Right lobe of liver (tissue), 6 donors: Measurements from ENCODE around the gene TBC1D5. TPM values are rescaled to one million over a fixed set of nuclear protein-coding genes. Genes with fewer than 3 reads are reported as not detected.

Experiments
- ATAC-seq, 4 donors: fragments of 200-7000 bp; cut with Tn5 transposase; one replicate each; pipeline ENCODE4 v1.9.1; 2020; ENCODE audit warnings: mild to moderate bottlenecking in 4 of 4, moderate library complexity in 4 of 4
- DNase-seq, 3 donors: peaks; one replicate each; pipeline ENCODE4 v3.0.0-alpha.2; 2020
- H3K27ac ChIP-seq, 3 donors: fragments of 200-600 bp; one replicate each; pipeline ENCODE4 v1.8.0; 2022
- H3K27me3 ChIP-seq, 2 donors: fragments of 200-600 bp; one replicate each; pipeline ENCODE4 v1.8.0; 2022
- H3K36me3 ChIP-seq, 4 donors: fragments of 200-600 bp; sonication (generic) in 1 of 4; one replicate each; pipeline versions ENCODE4 v1.5.1 to v1.8.0; 2017 to 2022; ENCODE audit warnings: control low read depth in 1 of 4
- H3K4me1 ChIP-seq, 4 donors: fragments of 200-600 bp; sonication (generic) in 1 of 4; one replicate each; pipeline versions ENCODE4 v1.5.1 to v1.8.0; 2017 to 2022; ENCODE audit warnings: control low read depth in 1 of 4
- H3K4me3 ChIP-seq, 3 donors: fragments of 200-600 bp; one replicate each; pipeline ENCODE4 v1.8.0; 2022
- H3K9me3 ChIP-seq, 4 donors: fragments of 200-600 bp; sonication (generic) in 1 of 4; one replicate each; pipeline versions ENCODE4 v1.5.1 to v1.8.0; 2017 to 2022; ENCODE audit warnings: control low read depth in 1 of 4
- CTCF ChIP-seq, 4 donors: fragments of 200-600 bp in 3 of 4; fragments of 450-650 bp in 1 of 4; IDR thresholded peaks; one replicate each; pipeline versions ENCODE4 v1.5.1 to v1.8.0; 2016 to 2022; ENCODE audit warnings: antibody characterized with exemption in 4 of 4, mild to moderate bottlenecking in 2 of 4
- POLR2A ChIP-seq: fragments of 450-650 bp; IDR thresholded peaks from one replicate; pipeline ENCODE4 v1.6.1; 2017; ENCODE audit warnings: antibody characterized with exemption, mild to moderate bottlenecking
- WGBS: methylation state at CpG from one replicate; pipeline ENCODE4 v1.1.6; 2018; ENCODE audit warnings: low coverage, low lambda C conversion rate; ENCODE audit not compliant: insufficient coverage; ENCODE audit errors: missing lambda C conversion rate; 5-methylcytosine and 5-hydroxymethylcytosine counted together
- intact Hi-C, 2 donors: fragments of 100-400 bp; cut with DNase I; formaldehyde crosslinking; loops; one replicate each; pipeline versions ENCODE4 v1.11.2 to v1.14.1; 2022
- total RNA-seq, 6 experiments: library from RNA; depleted of rRNA in 2 of 6; stranded (reverse); fragments of >200 nt in 2 of 6; fragmentation: NEBNext Ultra II Directional in 3 of 6; extraction: Animal tissue kit (Norgen Biotek cat#: 25700) in 3 of 6; gene quantifications; one replicate each; pipeline versions ENCODE4 v1.1.0 to v1.2.4, GENCODE V29; 2016 to 2023
- donor health status: DM: no; HTN: yes; CAD: no.
- donor health status: DM: no; HTN: no; CAD: no.
- donor health status: DM: no; HTN: no; CAD: no.
- donor health status: DM: no; HTN: yes; CAD: no.
- donor health status: DM: no; HTN: yes; CAD: no.

TBC1D5 gene
- total RNA-seq, 6 experiments from 2014 or later = 21.5 to 33.4 (median 27.7) TPM

DNA sequence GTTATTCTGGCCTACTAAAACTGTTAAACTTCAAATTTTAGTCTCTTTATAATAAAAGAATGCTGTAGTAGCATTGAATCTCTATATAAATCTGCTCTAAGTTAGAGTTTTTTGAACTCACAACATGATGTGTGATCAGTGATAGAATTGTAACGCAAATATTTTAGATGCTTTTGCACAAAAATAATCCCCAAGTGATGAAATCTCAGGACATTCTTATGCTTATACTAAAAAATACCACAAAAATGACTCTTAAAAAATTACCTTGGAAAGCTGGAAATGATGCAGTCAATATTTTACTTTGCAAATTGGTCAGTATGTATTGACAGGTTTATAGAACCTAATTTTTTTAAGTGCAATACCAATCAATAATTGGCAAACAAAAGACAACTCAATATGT, 375.3 kb downstream of the TBC1D5 start:
- DNase-seq (no peak), ATAC-seq (no peak)
- no peaks in the 10 kb centered on the region for H3K4me1 ChIP-seq
- 92% methylated on average over 1 of the region's 1 CpG for WGBS
- intact Hi-C loops = no loop called here
- H3K4me3 ChIP-seq = no peak overlapping the region
- H3K9me3 ChIP-seq = no peaks in the 10 kb centered on the region
- H3K27me3 ChIP-seq = no peaks in the 10 kb centered on the region
- TF ChIP-seq CTCF (IDR thresholded peaks at IDR 0.05) (no peak), POLR2A (no peak)
- peaks cover 0 to 11% (median 0%) of the 10 kb centered on the region in 4 donors for H3K36me3 ChIP-seq
- no peak overlapping the region for H3K27ac ChIP-seq

- Histone ChIP-seq H3K9me3 (no peaks in the 10 kb centered on the region), H3K4me1 (no peaks in the 10 kb centered on the region), H3K36me3 (no peaks in the 10 kb centered on the region), H3K4me3 (no peak overlapping the region), H3K27me3 (no peaks in the 10 kb centered on the region), H3K27ac (no peak overlapping the region)
- ATAC-seq (no peak), DNase-seq (no peak)
- TF ChIP-seq POLR2A = no peak
- TF ChIP-seq CTCF (IDR thresholded peaks at IDR 0.05) = no peak
- intact Hi-C loops = no loop called here
- WGBS = 35% methylated on average over 3 of the region's 3 CpGs
These were observed 381.4 kb downstream of the TBC1D5 start for GRCh38 chr3:17360991-17361390.

DNA sequence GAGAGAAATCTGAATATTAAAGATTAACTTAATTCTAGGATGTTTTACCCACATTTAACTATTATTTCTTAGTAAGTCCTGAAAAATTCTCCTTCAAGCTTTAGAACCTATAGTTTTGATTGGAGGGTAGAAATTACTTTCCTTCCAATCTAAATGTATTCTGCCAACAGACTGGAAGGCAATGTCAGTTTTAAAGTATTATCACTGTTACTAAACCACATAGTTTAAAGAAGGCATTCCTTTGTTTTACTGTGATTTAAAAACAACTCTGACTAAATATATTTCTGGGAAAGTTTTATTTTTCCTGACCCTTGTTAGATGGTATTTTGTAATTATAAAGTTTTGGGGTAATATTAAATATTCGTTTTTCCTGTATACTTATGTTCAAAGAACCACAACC, 382.5 kb downstream of the TBC1D5 start:
- no peak for ATAC-seq
- no peak for DNase-seq
- WGBS = 82% methylated on average over 1 of the region's 1 CpG
- intact Hi-C loops = no loop called here
- Histone ChIP-seq H3K9me3 (no peaks in the 10 kb centered on the region), H3K4me3 (no peak overlapping the region), H3K4me1 (no peaks in the 10 kb centered on the region), H3K27ac (no peak overlapping the region), H3K36me3 (no peaks in the 10 kb centered on the region), H3K27me3 (no peaks in the 10 kb centered on the region)
- TF ChIP-seq POLR2A (no peak), CTCF (IDR thresholded peaks at IDR 0.05) (no peak)

DNA sequence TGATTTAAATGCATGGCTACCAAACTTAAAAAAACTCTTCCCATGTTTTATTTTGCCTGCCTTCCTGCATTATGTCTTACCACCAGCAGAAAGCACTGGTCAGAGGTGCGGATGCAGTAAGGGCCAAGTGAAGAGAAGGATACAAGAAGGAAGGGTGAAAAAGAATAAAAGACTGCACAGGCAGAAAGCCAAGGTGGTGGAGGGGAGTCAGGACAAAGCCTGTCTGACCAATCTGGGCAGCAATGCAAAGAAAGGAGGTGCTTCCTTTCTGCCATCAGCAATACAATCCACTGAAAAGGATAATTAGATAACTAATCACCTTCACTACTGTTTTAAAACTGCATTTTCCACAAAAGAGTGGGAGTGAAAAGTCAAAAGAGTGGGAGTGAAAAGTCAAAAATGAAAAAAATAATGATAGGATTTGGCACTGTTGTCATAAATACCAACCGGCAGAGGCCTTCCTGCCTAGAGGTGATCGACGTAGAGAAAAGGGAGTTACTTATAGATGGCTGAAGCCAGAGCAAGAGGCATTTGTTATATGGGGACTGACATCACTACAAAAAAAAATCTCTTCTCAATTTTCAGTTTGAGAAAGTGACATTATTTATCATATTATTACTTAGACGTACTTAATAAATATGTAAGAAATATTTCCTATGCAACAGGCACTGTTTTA, 385.3 kb downstream of the TBC1D5 start:
- WGBS = 91% methylated on average over 5 of the region's 5 CpGs
- H3K4me1 ChIP-seq = no peaks in the 10 kb centered on the region
- H3K27ac ChIP-seq = no peak overlapping the region
- no peaks in the 10 kb centered on the region for H3K9me3 ChIP-seq
- intact Hi-C loops = no loop called here
- H3K36me3 ChIP-seq = no peaks in the 10 kb centered on the region
- no peak overlapping the region for H3K4me3 ChIP-seq
- TF ChIP-seq POLR2A = no peak
- DNase-seq (no peak), ATAC-seq (no peak)
- no peaks in the 10 kb centered on the region for H3K27me3 ChIP-seq

- H3K36me3 ChIP-seq = no peaks in the 10 kb centered on the region
- H3K9me3 ChIP-seq = no peaks in the 10 kb centered on the region
- DNase-seq (no peak), ATAC-seq (no peak)
- H3K4me1 ChIP-seq = no peaks in the 10 kb centered on the region
- intact Hi-C loops = no loop called here
- H3K4me3 ChIP-seq = no peak overlapping the region
- no peak for TF ChIP-seq POLR2A
- TF ChIP-seq CTCF (IDR thresholded peaks at IDR 0.05) = no peak
- H3K27me3 ChIP-seq = no peaks in the 10 kb centered on the region
- H3K27ac ChIP-seq = no peak overlapping the region
These were observed 385.8 kb downstream of the TBC1D5 start for GRCh38 chr3:17356585-17356984.
